Lung microvascular endothelial cell (primary cell): ENCODE measurements around the gene RRP1. TPM values are rescaled to one million over a fixed set of nuclear protein-coding genes. Genes with fewer than 3 reads are reported as not detected.
A peak's percentile ranks its signal among the peaks of the same experiment; 100 is the strongest.
"Not testable (repeated sequence)": the region's sequence is repeated elsewhere in the genome, so short reads cannot be mapped to it uniquely, and the experiment has no call there.

ENCODE experiments used
- DNase-seq, 2 donors: peaks; one replicate each; pipeline versions ENCODE4 v3.0.0 to v3.0.0-alpha.2; 2010; ENCODE audit warnings: low read depth in 2 of 2
- total RNA-seq: library from RNA; depleted of rRNA; stranded (reverse); fragments of >200 nt; gene quantifications from 2 replicates; pipeline ENCODE4 v1.2.1, GENCODE V29; 2014

The RRP1 gene
- total RNA-seq, 1 donor from 2014 or later, result 13.9 TPM

DNA sequence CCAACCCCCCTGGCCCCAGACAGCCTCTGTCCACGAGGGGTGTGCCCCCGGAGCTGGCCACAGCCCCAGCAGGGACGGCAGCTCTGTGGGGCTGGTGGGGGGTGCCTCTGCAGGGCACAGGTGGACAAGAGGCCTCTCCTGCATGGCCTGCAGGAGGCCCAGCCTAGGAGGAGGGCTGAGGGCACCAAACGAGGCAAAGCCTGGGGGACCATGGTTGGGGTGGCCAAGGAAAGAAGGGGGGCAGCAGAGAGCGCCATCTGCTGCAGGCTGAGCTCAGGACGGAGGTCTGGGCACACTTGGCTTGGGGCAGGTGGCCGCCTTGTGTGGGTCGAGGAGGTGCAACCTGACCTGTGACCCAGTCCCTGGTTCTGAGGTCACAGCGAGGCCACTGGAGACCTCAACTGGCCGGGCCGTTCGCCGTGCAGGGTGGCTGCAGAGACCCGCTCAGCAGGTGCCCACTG is 27.3 kb downstream of the RRP1 start:
- DNase-seq, result no peak

GRCh38 chr21:43817157-43818086 is 28.0 kb downstream of the RRP1 start:
- DNase-seq, result no peak

- no peak for DNase-seq
These were observed 29.3 kb downstream of the RRP1 start for GRCh38 chr21:43818685-43819084.

DNA sequence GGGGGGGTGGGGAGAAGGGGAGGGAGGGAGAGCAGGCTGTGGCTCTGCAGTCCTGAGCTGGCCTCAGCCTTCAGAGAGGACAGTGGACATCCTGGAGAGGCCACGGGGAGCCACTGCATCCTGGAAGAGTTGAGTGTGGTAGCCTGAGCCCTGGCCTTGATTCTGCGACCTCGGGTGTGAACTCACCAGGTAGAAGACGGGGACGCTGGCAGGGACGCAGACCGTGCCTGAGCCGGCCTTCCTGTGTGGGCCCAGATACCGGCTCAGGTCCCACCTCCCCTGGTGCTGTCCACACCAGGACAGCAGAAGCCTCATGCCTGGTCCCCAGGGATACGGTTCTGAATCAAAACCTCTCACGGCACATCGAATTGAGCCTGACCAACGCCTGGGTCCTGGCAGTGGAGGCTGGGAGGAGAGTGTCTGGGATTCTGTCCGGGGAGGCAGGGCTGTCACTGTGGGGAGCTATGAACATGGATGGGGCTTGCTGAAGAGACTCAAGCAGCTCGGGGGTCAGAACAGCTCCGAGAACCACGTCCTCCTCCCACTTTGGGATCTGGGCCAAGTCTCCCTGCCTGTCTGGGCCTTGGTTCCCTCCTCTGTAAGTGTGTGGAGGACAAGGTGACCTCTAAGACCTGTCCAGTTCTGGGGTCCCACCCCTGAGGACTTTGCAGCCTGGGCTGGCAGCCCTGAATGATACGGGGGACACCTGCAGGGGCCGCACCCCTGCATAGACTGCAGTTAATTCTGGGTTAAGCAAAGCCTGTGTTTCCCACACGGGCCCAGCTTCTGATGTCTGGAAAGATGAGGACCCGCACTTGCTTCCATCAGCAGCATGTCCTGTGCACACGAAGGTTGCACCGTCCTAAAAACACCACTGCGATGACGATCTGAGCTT is 30.4 kb downstream of the RRP1 start:
- DNase-seq, result no peak

GRCh38 chr21:43820466-43820865 is 31.1 kb downstream of the RRP1 start:
- DNase-seq, result no peak

- DNase-seq, result not testable (repeated sequence)
These were observed 32.8 kb downstream of the RRP1 start for GRCh38 chr21:43822166-43822565.

DNA sequence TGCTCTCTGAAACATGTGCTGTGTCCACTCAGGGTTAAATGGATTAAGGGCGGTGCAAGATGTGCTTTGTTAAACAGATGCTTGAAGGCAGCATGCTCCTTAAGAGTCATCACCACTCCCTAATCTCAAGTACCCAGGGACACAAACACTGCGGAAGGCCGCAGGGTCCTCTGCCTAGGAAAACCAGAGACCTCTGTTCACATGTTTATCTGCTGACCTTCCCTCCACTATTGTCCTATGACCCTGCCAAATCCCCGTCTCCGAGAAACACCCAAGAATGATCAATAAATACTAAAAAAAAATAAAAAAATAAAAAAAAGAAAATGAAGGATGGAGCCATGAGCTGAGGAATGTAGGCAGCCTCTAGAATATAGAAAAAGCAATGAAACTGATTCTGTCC is 33.4 kb downstream of the RRP1 start:
- DNase-seq, result not testable (repeated sequence)

DNA sequence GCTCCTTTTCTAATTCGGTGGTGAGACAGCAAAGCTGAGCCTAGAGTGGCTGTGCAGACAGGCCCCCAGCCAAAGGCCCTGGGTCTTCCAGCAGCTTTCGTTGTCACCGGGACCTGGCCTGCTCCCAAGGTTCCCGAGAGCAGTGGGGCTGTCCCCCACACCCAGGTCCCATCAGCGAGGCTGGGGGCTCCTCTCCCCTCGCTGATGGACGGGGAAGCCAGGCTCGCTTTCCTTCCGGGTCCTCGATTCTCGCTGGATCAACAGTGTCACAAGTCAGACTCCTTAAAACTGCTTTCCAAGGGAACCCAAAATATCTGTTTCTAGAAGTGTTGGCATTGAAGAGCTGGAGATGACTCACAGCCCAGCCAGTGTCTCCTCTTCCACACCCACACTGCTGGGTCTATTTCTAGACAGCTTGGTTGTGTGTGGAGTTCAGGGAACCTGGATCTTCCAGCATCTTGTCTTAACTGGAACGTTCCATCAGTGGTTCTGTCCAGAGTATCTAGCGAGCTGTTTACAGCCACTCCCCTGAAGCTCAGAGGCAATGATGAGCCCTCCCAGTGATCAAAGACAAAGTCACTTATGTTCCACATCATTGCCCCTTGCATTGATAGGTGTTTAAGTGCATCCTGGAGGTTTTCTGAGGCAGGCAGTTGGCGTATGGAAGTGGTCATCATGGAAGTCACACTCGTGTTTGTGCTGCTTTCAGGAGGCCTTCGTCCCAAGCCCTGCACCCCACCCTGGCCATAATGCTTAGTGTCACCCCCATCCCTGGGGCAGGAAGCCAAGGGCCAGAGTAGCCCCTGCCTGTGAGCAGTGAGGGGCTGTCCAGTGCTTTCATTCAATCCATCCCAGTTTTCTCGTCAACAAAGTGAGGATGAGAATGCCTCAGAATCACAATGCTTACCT is 35.2 kb downstream of the RRP1 start:
- no peak for DNase-seq

DNA sequence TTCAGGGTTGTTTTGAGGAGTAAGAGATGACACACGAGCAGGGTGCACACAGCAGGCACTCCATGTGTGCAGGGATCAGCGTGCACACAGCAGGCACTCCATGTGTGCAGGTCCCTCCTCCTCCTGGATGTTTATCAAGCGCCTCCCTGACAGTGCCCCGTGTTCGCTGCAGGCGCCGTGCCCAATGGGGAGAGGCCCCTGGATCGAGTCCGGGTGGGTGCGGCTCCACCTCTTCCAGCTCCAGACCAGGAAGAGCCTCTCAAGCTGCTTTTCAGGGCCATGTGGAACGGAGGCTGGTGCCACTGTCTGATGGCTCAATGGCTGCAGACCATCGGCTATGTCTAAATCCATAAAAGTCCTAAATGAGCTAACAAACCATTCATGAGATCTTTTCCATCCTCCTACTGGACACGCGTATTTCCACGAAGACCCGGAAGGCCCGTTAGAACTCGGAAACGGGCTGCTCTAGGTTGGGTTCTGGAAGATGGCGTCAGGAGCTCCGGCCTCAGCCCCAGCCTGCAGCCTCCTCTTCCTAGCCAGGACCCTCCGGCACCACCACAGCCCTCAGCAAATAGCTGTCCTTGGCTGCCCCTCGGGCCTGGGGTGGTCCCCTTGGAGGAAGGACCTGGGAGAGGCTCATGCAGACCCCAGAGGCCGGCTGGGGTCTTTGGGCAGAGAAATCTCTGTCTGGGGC is 36.0 kb downstream of the RRP1 start:
- no peak for DNase-seq

- peak in 1 of 2 donors; percentile 17 for DNase-seq
These were observed 36.7 kb downstream of the RRP1 start for GRCh38 chr21:43825936-43826622.

- no peak for DNase-seq
These were observed 37.2 kb downstream of the RRP1 start for GRCh38 chr21:43826623-43826974.

DNA sequence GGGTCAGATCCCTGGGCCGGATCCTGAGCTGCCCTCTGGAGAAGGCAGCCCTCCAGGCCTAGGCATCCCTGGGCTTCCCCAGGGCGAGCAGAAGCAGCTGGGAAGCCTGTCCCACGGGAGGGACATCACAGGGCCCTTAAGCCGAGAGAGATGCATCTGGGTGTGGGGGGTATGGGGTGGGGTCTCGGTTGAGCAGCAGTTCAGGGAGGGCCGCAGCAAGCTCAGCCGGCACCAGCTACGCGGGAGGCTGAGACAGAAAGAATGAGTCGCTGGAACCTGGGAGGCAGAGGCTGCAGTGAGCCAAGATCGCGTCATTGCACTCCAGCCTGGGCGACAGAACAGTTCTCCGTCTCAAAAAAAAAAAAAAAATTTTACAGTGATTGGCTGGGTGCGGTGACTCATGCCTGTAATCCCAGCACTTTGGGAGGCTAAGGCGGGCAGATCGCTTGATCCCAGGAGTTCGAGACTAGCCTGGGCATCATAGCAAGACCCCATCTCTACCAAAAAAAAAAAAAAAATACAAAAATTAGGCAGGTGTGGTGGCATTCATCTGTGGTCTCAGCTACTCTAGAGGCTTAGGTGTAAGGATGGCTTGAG is 37.7 kb downstream of the RRP1 start:
- peak in 1 of 2 donors; percentile 19 for DNase-seq

GRCh38 chr21:43829161-43829560 is 39.8 kb downstream of the RRP1 start:
- no peak for DNase-seq

DNA sequence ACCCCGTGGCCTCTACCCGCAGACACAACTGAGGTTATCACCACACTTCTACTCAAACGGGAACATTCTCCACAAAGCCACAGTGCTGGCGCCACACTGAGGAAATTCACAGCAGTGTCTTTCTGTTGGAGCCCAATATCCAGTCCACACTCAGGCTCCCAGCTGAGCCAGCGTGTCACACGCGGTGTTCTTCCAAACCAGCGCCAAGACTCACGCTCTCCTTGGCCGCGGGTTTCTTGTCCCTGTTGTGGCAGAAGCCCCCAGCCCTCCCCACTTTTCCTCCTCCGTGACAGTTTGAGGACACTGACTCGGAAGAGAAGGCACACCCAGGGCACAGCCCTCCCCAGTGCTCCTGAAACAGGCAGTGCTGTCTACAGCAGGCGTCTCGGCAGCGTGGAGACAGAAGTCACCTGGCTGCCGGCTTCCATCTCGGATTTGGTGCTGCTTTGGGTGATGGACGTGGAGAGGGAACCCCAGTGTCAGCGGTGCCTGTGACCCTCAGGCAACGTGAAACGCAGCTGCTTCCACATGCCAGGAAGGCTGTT is 40.3 kb downstream of the RRP1 start:
- no peak for DNase-seq

- DNase-seq, result no peak
These were observed 42.8 kb downstream of the RRP1 start for GRCh38 chr21:43832158-43832550.

- no peak for DNase-seq
These were observed 43.3 kb downstream of the RRP1 start for GRCh38 chr21:43832648-43833047.

DNA sequence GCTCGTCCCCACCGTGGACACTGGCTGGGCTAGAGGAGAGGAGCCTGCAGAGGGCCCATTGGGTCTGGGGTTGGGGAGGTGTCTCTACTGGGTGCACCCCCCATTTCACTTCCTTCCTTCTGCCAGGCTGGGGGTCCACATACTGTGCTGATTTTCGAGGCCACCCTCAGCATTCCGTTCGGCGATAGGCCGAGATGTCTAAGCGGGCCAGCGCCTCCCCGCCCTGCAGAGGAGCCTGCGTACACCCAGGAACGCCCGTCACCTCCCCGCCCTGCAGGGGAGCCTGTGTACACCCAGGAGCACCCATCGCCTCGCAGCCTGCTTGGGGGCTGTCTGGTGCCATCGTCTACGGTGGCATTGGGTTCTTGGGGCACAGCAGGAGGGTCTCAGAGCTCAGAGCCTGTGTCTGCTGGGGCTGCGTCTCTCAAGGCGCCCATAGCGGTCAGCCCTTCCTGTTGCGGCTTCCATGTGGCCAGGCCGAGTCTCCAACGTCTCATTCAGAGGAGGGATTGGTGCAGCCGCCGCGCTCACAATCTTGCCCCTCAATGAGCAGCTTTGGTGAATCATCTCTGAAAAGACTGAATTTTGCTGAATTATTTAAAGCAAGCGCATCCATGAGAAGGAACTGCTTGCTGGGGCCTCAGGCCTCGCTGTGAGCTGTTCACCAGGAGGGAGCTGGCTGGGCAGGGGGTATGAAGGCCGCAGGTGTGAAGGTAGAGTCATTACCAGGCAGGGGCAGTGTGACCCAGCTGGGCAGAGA is 44.9 kb downstream of the RRP1 start:
- DNase-seq, result no peak

GRCh38 chr21:43835050-43835449 is 45.7 kb downstream of the RRP1 start:
- DNase-seq, result no peak

- DNase-seq, result no peak
These were observed 46.5 kb downstream of the RRP1 start for GRCh38 chr21:43835861-43836260.
